Measurements from ENCODE around the gene TALDO1.

- TF ChIP-seq CTCF (IDR thresholded peaks at IDR 0.05; ENCODE audit: insufficient read depth, low read depth, low read length) = no peak
- TF ChIP-seq EZH2 (IDR thresholded peaks at IDR 0.05; ENCODE audit: insufficient read depth, low read length) = no peak
These were observed 37.9 kb upstream of the TALDO1 start for GRCh38 chr11:709109-709997.

Data from astrocyte (in vitro differentiated cells and primary cell).